ENCODE measurements around the gene IFT27.

IFT27 gene

GRCh38 chr22:36770513-36771231, 5.2 kb downstream of the IFT27 start:
- ChIA-PET CTCF (interaction anchor here (1.2 to 11.4 kb wide), 3 partner anchors 10 to 259 kb away, joined by 4 to 176 read pairs (median 7); no protein-coding TSS in a partner anchor), POLR2A (no interaction called here)
- DNase-seq (ENCODE audit: low read depth, low spot score): no peak
- H3K4me3 ChIP-seq (ENCODE audit: low read depth, low read length): no peak overlapping the region
- TF ChIP-seq CTCF (IDR thresholded peaks at IDR 0.05; ENCODE audit: insufficient read depth, low read length, missing control alignments): no peak

GRCh38 chr22:36769541-36770512, 6.1 kb downstream of the IFT27 start:
- ChIA-PET POLR2A (no interaction called here), CTCF (interaction anchor here (1.0 to 11.4 kb wide), 5 partner anchors 9 to 258 kb away, joined by 3 to 176 read pairs (median 4); no protein-coding TSS in a partner anchor)
- no peak overlapping the region for H3K4me3 ChIP-seq (ENCODE audit: low read depth, low read length)
- DNase-seq (ENCODE audit: low read depth, low spot score): no peak
- no peak for TF ChIP-seq CTCF (IDR thresholded peaks at IDR 0.05; ENCODE audit: insufficient read depth, low read length, missing control alignments)

- ChIA-PET CTCF (interaction anchor here (1.0 to 11.4 kb wide), 4 partner anchors 7 to 88 kb away, joined by 3 to 176 read pairs (median 4); no protein-coding TSS in a partner anchor), POLR2A (no interaction called here)
- TF ChIP-seq CTCF (IDR thresholded peaks at IDR 0.05; ENCODE audit: insufficient read depth, low read length, missing control alignments): no peak
- DNase-seq (ENCODE audit: low read depth, low spot score): no peak
- no peak overlapping the region for H3K4me3 ChIP-seq (ENCODE audit: low read depth, low read length)
These were observed 7.3 kb downstream of the IFT27 start for GRCh38 chr22:36768616-36769015.

DNA sequence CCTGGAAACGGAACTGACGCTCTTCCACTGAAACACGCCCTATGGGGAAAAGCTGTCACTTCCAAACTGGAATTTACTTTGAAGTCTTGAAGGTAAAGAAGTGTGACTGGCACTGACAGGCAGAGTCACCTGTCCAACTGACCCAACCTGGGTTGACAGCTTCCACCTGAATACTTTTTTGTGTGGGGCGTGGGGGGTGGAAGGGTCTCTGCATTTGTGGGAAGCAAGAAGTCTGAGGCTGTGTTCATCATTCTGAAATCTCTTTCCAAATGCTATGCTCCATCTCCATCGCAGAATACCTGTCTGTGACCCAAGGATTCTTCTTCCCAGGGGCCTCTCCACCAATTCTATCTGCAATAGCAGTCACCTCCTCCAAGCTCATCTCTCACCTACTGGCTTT, 7.8 kb downstream of the IFT27 start:
- ChIA-PET POLR2A (no interaction called here), CTCF (interaction anchor here (1.4 to 11.4 kb wide), 3 partner anchors 7 to 88 kb away, joined by 3 to 176 read pairs (median 4); no protein-coding TSS in a partner anchor)
- no peak for TF ChIP-seq CTCF (IDR thresholded peaks at IDR 0.05; ENCODE audit: insufficient read depth, low read length, missing control alignments)
- H3K4me3 ChIP-seq (ENCODE audit: low read depth, low read length): no peak overlapping the region
- DNase-seq (ENCODE audit: low read depth, low spot score): no peak

DNA sequence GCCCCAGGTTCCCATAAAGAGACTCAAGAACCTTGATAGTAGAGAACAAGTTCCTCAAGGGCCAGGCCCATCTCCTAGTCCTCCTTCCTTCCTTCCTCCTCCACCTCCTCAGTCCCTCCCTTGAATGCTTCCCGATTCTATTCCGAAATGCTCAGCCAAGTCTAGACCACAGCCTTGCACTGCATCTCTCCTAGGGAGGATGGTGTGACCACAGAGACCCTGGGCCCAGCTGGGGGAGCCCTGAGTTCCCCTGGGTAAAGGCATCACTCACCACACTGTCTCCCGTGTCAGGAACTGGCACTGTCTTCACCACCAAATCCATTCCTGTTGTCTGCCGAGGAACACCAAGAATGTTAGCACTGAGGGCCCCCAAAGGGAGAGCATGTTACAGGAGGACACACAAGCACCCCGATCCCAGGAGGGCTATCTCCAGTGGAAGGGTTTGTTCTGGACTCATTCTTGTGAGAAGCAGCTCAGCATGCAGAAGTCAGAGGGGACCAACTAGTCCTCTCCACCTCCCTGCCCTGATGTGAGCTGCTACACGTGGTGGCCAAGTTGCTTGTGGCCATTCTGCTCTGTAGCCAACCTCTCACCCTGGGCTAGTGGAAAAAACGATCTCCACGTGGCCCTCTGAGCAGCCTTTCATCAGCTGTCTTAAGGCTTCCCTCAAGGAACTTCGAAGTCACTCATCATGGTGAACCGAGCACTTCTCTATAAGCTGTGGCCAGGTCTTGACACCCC, 8.7 kb downstream of the IFT27 start:
- no peak for TF ChIP-seq CTCF (IDR thresholded peaks at IDR 0.05; ENCODE audit: insufficient read depth, low read length, missing control alignments)
- CTCF ChIA-PET: interaction anchor here (1.0 to 13.3 kb wide), 3 partner anchors 6 to 12 kb away, joined by 3 to 176 read pairs (median 24); partner anchors contain the start of gene IFT27
- no peak overlapping the region for H3K4me3 ChIP-seq (ENCODE audit: low read depth, low read length)
- DNase-seq (ENCODE audit: low read depth, low spot score): no peak
- POLR2A ChIA-PET: no interaction called here
